GM23338 (cell line): ENCODE measurements around the gene PLEKHO1. TPM values are rescaled to one million over a fixed set of nuclear protein-coding genes. Genes with fewer than 3 reads are reported as not detected.

Experiments used
- ATAC-seq: fragments of 200-7000 bp; cut with Tn5 transposase; 3 replicates; pipeline ENCODE4 v1.9.1; 2020
- DNase-seq: peaks from one replicate; pipeline ENCODE4 v3.0.0-alpha.2; 2015; ENCODE audit warnings: low spot score
- H2AFZ ChIP-seq: fragments of 200-600 bp; sonication (generic); 2 replicates; pipeline ENCODE4 v1.8.0; 2016; ENCODE audit warnings: antibody characterized with exemption, mild to moderate bottlenecking, moderate library complexity
- H3F3A ChIP-seq: fragments of 200-600 bp; sonication (generic); replicated peaks from 2 replicates; pipeline ENCODE4 v1.8.0; 2017; ENCODE audit warnings: antibody characterized with exemption, mixed run types, low read depth
- H3K27ac ChIP-seq: fragments of 200-600 bp; sonication (generic); 2 replicates; pipeline ENCODE4 v1.6.1; 2016; ENCODE audit warnings: low read depth
- H3K27me3 ChIP-seq: fragments of 200-600 bp; sonication (generic); 2 replicates; pipeline ENCODE4 v1.8.0; 2016; ENCODE audit warnings: mild to moderate bottlenecking, mixed run types, moderate library complexity; ENCODE audit not compliant: insufficient read depth
- H3K36me3 ChIP-seq: fragments of 200-600 bp; sonication (generic); 2 replicates; pipeline ENCODE4 v1.8.0; 2016; ENCODE audit warnings: mild to moderate bottlenecking; ENCODE audit not compliant: insufficient read depth
- H3K4me1 ChIP-seq: fragments of 200-600 bp; sonication (generic); 2 replicates; pipeline ENCODE4 v1.8.0; 2016; ENCODE audit warnings: mild to moderate bottlenecking, moderate library complexity; ENCODE audit not compliant: insufficient read depth
- H3K4me2 ChIP-seq: fragments of 200-600 bp; sonication (generic); 2 replicates; pipeline ENCODE4 v1.7.1; 2017; ENCODE audit warnings: mixed run types
- H3K4me3 ChIP-seq: fragments of 200-600 bp; sonication (generic); 2 replicates; pipeline ENCODE4 v1.6.1; 2016; ENCODE audit warnings: mixed run types
- H3K79me2 ChIP-seq: fragments of 200-600 bp; sonication (generic); replicated peaks from 2 replicates; pipeline ENCODE4 v1.8.0; 2017; ENCODE audit warnings: mild to moderate bottlenecking; ENCODE audit not compliant: insufficient read depth
- H3K9me2 ChIP-seq: fragments of 200-600 bp; sonication (generic); 2 replicates; pipeline ENCODE4 v1.8.0; 2017; ENCODE audit not compliant: insufficient read depth
- H4K20me1 ChIP-seq: fragments of 200-600 bp; sonication (generic); replicated peaks from 2 replicates; pipeline ENCODE4 v1.8.0; 2017; ENCODE audit warnings: mild to moderate bottlenecking; ENCODE audit not compliant: insufficient read depth
- H3K27ac Mint-ChIP-seq: 2 replicates; pipeline ENCODE4 v1.8.0; 2020; ENCODE audit warnings: inconsistent platforms, mild to moderate bottlenecking, moderate library complexity, mixed read lengths
- H3K27me3 Mint-ChIP-seq: 3 replicates; pipeline ENCODE4 v1.8.0; 2022; ENCODE audit warnings: low read depth, mild to moderate bottlenecking, moderate library complexity, mixed read lengths, inconsistent platforms; ENCODE audit not compliant: insufficient read depth, poor library complexity
- H3K36me3 Mint-ChIP-seq: 3 replicates; pipeline ENCODE4 v1.8.0; 2021; ENCODE audit warnings: low read depth, mild to moderate bottlenecking, inconsistent platforms, moderate library complexity, mixed read lengths
- H3K4me1 Mint-ChIP-seq: 3 replicates; pipeline ENCODE4 v1.8.0; 2020; ENCODE audit warnings: mild to moderate bottlenecking, inconsistent platforms, mixed read lengths
- H3K4me3 Mint-ChIP-seq: 3 replicates; pipeline ENCODE4 v1.8.0; 2021; ENCODE audit warnings: moderate library complexity, mild to moderate bottlenecking, inconsistent platforms, mixed read lengths
- H3K9me3 Mint-ChIP-seq: 3 replicates; pipeline ENCODE4 v1.8.0; 2020; ENCODE audit warnings: moderate library complexity, mild to moderate bottlenecking, inconsistent platforms, mixed read lengths
- EZH2 ChIP-seq: fragments of 200-600 bp; sonication (generic); IDR thresholded peaks from one replicate; pipeline ENCODE4 v1.8.0; 2017; ENCODE audit warnings: antibody characterized with exemption, mild to moderate bottlenecking, low read depth; ENCODE audit not compliant: unreplicated experiment
- NANOG ChIP-seq: IDR thresholded peaks from 2 replicates; pipeline ENCODE4 v1.6.1; 2016; ENCODE audit warnings: antibody characterized with exemption, borderline replicate concordance
- POLR2AphosphoS5 ChIP-seq: IDR thresholded peaks from 2 replicates; pipeline ENCODE4 v1.6.1; 2016; ENCODE audit warnings: antibody characterized with exemption, low read depth
- ZNF331 ChIP-seq: fragments of 250-450 bp; sonication (Bioruptor Pico); IDR thresholded peaks from 2 replicates; pipeline ENCODE4 v1.5.0; 2020; ENCODE audit warnings: low read depth, mild to moderate bottlenecking, moderate library complexity
- polyA plus RNA-seq: library from polyadenylated mRNA; unstranded; fragments of >200 nt; fragmentation: Nextera tagmentation; extraction: Ambion mirVana; gene quantifications from 2 replicates; pipeline ENCODE4 v1.2.1, GENCODE V29; 2016
- total RNA-seq: library from RNA; depleted of rRNA; stranded (reverse); fragments of >200 nt; shearing (Covaris generic); gene quantifications from 2 replicates; pipeline ENCODE4 v1.2.3, GENCODE V29; 2014
- TF ChIP-seq, protein P1 (sequence below): fragments of 250-450 bp; sonication (Bioruptor Pico); IDR thresholded peaks from 2 replicates; pipeline ENCODE4 v1.5.0; 2020; ENCODE audit warnings: mild to moderate bottlenecking, moderate library complexity
- TF ChIP-seq, protein P2 (sequence below), 2 experiments: fragments of 200-600 bp in 1 of 2; sonication (generic) in 1 of 2; conservative IDR thresholded peaks; 2 replicates each; pipeline versions ENCODE4 v1.5.1 to v1.6.1; 2016 to 2017; ENCODE audit warnings: antibody characterized with exemption in 2 of 2, low read depth in 2 of 2, mild to moderate bottlenecking in 2 of 2, moderate library complexity in 1 of 2
- TF ChIP-seq, protein P3 (sequence below): IDR thresholded peaks from one replicate; pipeline ENCODE4 v1.6.1; 2018; ENCODE audit warnings: antibody characterized with exemption; ENCODE audit not compliant: unreplicated experiment

PLEKHO1 gene
- total and polyA plus RNA-seq, 2 experiments from 2014 or later: 34.3 to 36.7 TPM

DNA sequence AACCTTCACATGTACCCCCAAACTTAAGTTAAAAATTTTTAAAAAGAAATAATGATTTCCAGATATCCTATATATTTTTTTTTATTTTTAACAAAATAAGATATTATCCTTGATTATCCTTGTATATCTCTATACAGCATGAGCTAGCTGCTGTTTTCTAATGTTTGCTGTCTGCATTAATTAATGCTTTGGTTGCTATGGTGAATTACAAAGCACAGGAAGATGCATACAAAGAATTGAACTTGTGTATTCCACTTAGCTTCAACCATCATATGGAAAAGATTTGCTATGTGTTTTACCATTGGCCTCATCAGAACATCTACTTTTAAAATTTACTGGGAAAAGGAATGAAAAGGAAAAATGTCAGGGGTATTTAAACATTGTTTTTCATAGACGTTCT, 46.7 kb upstream of the PLEKHO1 start (continued):
- TF ChIP-seq, protein P1, sequence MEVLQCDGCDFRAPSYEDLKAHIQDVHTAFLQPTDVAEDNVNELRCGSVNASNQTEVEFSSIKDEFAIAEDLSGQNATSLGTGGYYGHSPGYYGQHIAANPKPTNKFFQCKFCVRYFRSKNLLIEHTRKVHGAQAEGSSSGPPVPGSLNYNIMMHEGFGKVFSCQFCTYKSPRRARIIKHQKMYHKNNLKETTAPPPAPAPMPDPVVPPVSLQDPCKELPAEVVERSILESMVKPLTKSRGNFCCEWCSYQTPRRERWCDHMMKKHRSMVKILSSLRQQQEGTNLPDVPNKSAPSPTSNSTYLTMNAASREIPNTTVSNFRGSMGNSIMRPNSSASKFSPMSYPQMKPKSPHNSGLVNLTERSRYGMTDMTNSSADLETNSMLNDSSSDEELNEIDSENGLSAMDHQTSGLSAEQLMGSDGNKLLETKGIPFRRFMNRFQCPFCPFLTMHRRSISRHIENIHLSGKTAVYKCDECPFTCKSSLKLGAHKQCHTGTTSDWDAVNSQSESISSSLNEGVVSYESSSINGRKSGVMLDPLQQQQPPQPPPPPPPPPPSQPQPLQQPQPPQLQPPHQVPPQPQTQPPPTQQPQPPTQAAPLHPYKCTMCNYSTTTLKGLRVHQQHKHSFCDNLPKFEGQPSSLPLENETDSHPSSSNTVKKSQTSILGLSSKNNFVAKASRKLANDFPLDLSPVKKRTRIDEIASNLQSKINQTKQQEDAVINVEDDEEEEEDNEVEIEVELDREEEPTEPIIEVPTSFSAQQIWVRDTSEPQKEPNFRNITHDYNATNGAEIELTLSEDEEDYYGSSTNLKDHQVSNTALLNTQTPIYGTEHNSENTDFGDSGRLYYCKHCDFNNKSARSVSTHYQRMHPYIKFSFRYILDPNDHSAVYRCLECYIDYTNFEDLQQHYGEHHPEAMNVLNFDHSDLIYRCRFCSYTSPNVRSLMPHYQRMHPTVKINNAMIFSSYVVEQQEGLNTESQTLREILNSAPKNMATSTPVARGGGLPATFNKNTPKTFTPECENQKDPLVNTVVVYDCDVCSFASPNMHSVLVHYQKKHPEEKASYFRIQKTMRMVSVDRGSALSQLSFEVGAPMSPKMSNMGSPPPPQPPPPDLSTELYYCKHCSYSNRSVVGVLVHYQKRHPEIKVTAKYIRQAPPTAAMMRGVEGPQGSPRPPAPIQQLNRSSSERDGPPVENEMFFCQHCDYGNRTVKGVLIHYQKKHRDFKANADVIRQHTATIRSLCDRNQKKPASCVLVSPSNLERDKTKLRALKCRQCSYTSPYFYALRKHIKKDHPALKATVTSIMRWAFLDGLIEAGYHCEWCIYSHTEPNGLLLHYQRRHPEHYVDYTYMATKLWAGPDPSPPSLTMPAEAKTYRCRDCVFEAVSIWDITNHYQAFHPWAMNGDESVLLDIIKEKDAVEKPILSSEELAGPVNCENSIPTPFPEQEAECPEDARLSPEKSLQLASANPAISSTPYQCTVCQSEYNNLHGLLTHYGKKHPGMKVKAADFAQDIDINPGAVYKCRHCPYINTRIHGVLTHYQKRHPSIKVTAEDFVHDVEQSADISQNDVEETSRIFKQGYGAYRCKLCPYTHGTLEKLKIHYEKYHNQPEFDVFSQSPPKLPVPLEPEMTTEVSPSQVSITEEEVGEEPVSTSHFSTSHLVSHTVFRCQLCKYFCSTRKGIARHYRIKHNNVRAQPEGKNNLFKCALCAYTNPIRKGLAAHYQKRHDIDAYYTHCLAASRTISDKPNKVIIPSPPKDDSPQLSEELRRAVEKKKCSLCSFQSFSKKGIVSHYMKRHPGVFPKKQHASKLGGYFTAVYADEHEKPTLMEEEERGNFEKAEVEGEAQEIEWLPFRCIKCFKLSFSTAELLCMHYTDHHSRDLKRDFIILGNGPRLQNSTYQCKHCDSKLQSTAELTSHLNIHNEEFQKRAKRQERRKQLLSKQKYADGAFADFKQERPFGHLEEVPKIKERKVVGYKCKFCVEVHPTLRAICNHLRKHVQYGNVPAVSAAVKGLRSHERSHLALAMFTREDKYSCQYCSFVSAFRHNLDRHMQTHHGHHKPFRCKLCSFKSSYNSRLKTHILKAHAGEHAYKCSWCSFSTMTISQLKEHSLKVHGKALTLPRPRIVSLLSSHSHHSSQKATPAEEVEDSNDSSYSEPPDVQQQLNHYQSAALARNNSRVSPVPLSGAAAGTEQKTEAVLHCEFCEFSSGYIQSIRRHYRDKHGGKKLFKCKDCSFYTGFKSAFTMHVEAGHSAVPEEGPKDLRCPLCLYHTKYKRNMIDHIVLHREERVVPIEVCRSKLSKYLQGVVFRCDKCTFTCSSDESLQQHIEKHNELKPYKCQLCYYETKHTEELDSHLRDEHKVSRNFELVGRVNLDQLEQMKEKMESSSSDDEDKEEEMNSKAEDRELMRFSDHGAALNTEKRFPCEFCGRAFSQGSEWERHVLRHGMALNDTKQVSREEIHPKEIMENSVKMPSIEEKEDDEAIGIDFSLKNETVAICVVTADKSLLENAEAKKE (CRISPR knock-in tag): no peak

DNA sequence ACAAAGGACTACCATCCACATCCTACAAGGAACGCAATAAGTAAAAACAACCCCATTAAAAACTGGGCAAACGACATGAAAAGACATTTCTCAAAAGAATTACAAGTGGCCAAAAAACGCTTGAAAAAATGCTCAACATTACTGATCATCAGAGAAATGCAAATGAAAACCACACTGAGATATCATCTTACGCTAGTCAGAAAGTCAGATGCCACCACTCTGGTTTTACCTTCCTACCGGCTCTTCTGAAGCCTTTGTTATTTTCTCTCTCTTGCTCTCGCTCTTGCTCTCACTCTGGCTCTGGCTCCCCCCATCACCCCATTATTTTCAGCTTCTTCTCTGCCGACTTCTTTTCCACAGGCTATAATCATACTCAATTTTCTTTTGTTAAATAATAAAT, 43.4 kb upstream of the PLEKHO1 start:
- no peak for ATAC-seq
- Histone ChIP-seq H3K27ac (no peak overlapping the region), H2AFZ (no peak overlapping the region), H3K27me3 (no peaks in the 10 kb centered on the region), H4K20me1 (no peaks in the 10 kb centered on the region; the same call in 1 of the 2 replicates), H3K9me2 (no peaks in the 10 kb centered on the region), H3K4me2 (no peak overlapping the region), H3K79me2 (no peaks in the 10 kb centered on the region), H3F3A (0 out of 2 replicates have a peak, but pooled peaks cover 3% of the 10 kb centered on the region), H3K4me1 (0 out of 2 replicates have a peak, but pooled peaks cover 4% of the 10 kb centered on the region), H3K36me3 (no peaks in the 10 kb centered on the region), H3K4me3 (no peak overlapping the region)
- Mint-ChIP-seq H3K27me3 (peaks cover 4% of the 10 kb centered on the region), H3K27ac (no peak overlapping the region), H3K9me3 (no peaks in the 10 kb centered on the region), H3K4me1 (peaks cover 9% of the 10 kb centered on the region; the same call in 2 of the 3 replicates), H3K4me3 (no peak overlapping the region), H3K36me3 (peaks cover 3% of the 10 kb centered on the region; the same call in 1 of the 3 replicates)
- DNase-seq: peak; percentile 8
- no peak for TF ChIP-seq NANOG
- TF ChIP-seq EZH2: no peak
- no peak for TF ChIP-seq POLR2AphosphoS5
- TF ChIP-seq, protein P2, sequence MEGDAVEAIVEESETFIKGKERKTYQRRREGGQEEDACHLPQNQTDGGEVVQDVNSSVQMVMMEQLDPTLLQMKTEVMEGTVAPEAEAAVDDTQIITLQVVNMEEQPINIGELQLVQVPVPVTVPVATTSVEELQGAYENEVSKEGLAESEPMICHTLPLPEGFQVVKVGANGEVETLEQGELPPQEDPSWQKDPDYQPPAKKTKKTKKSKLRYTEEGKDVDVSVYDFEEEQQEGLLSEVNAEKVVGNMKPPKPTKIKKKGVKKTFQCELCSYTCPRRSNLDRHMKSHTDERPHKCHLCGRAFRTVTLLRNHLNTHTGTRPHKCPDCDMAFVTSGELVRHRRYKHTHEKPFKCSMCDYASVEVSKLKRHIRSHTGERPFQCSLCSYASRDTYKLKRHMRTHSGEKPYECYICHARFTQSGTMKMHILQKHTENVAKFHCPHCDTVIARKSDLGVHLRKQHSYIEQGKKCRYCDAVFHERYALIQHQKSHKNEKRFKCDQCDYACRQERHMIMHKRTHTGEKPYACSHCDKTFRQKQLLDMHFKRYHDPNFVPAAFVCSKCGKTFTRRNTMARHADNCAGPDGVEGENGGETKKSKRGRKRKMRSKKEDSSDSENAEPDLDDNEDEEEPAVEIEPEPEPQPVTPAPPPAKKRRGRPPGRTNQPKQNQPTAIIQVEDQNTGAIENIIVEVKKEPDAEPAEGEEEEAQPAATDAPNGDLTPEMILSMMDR (conservative IDR thresholded peaks at IDR 0.05; ENCODE audit: low read depth in 2 of 2): no peak
- TF ChIP-seq, protein P3, sequence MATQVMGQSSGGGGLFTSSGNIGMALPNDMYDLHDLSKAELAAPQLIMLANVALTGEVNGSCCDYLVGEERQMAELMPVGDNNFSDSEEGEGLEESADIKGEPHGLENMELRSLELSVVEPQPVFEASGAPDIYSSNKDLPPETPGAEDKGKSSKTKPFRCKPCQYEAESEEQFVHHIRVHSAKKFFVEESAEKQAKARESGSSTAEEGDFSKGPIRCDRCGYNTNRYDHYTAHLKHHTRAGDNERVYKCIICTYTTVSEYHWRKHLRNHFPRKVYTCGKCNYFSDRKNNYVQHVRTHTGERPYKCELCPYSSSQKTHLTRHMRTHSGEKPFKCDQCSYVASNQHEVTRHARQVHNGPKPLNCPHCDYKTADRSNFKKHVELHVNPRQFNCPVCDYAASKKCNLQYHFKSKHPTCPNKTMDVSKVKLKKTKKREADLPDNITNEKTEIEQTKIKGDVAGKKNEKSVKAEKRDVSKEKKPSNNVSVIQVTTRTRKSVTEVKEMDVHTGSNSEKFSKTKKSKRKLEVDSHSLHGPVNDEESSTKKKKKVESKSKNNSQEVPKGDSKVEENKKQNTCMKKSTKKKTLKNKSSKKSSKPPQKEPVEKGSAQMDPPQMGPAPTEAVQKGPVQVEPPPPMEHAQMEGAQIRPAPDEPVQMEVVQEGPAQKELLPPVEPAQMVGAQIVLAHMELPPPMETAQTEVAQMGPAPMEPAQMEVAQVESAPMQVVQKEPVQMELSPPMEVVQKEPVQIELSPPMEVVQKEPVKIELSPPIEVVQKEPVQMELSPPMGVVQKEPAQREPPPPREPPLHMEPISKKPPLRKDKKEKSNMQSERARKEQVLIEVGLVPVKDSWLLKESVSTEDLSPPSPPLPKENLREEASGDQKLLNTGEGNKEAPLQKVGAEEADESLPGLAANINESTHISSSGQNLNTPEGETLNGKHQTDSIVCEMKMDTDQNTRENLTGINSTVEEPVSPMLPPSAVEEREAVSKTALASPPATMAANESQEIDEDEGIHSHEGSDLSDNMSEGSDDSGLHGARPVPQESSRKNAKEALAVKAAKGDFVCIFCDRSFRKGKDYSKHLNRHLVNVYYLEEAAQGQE: no peak
- no peak for TF ChIP-seq ZNF331
